Neuronal stem cell (in vitro differentiated cells): ENCODE data around the gene CHD6.

Experiments used
- DNase-seq: peaks from one replicate; pipeline ENCODE4 v3.0.0-alpha.2; 2013; ENCODE audit warnings: low spot score
- H2AFZ ChIP-seq: one replicate; pipeline ENCODE4 v1.6.1; 2013; ENCODE audit warnings: mild to moderate bottlenecking, low read length, inconsistent platforms
- H2AK5ac ChIP-seq: 2 replicates; pipeline ENCODE4 v1.6.1; 2013; ENCODE audit warnings: low read depth, mild to moderate bottlenecking, inconsistent platforms, low read length, moderate library complexity, mixed read lengths
- H2BK120ac ChIP-seq: 2 replicates; pipeline ENCODE4 v1.6.1; 2013; ENCODE audit warnings: low read depth, mild to moderate bottlenecking, inconsistent platforms, low read length, moderate library complexity, mixed read lengths
- H2BK12ac ChIP-seq: one replicate; pipeline ENCODE4 v1.6.1; 2013; ENCODE audit warnings: low read length, inconsistent platforms
- H2BK15ac ChIP-seq: 2 replicates; pipeline ENCODE4 v1.6.1; 2013; ENCODE audit warnings: mild to moderate bottlenecking, low read length, inconsistent platforms, mixed read lengths
- H2BK5ac ChIP-seq: one replicate; pipeline ENCODE4 v1.6.1; 2013; ENCODE audit warnings: inconsistent platforms, mild to moderate bottlenecking, low read length, moderate library complexity
- H3K14ac ChIP-seq: one replicate; pipeline ENCODE4 v1.6.1; 2013; ENCODE audit warnings: low read length, inconsistent platforms
- H3K18ac ChIP-seq: 2 replicates; pipeline ENCODE4 v1.6.1; 2013; ENCODE audit warnings: low read length, inconsistent platforms
- H3K23ac ChIP-seq: 2 replicates; pipeline ENCODE4 v1.6.1; 2013; ENCODE audit warnings: low read depth, mild to moderate bottlenecking, mixed read lengths, low read length, inconsistent platforms; ENCODE audit not compliant: poor library complexity
- H3K27ac ChIP-seq: replicated peaks from 3 replicates; pipeline ENCODE4 v1.5.1; 2013; ENCODE audit warnings: low read length, inconsistent platforms
- H3K27me3 ChIP-seq, 3 experiments: 2 replicates each; pipeline ENCODE4 v1.6.1; 2013; ENCODE audit warnings: low read length in 3 of 3, mild to moderate bottlenecking in 2 of 3, inconsistent platforms in 1 of 3, low read depth in 1 of 3, mixed read lengths in 1 of 3, moderate library complexity in 1 of 3; ENCODE audit not compliant: control insufficient read depth in 3 of 3, insufficient read depth in 3 of 3
- H3K36me3 ChIP-seq, 2 donors: replicated peaks in 1 of 2; 2 replicates each; pipeline ENCODE4 v1.6.1; 2013; ENCODE audit warnings: low read length in 2 of 2; ENCODE audit not compliant: control insufficient read depth in 2 of 2, insufficient read depth in 2 of 2
- H3K4ac ChIP-seq: 2 replicates; pipeline ENCODE4 v1.6.1; 2013; ENCODE audit warnings: inconsistent platforms, mild to moderate bottlenecking, low read length, moderate library complexity
- H3K4me1 ChIP-seq, 2 donors: 1 replicate in 1 of 2; 2 replicates in 1 of 2; pipeline ENCODE4 v1.6.1; 2013; ENCODE audit warnings: low read length in 2 of 2, low read depth in 1 of 2; ENCODE audit not compliant: control insufficient read depth in 2 of 2, insufficient read depth in 1 of 2
- H3K4me2 ChIP-seq: one replicate; pipeline ENCODE4 v1.6.1; 2013; ENCODE audit warnings: mild to moderate bottlenecking, low read length, inconsistent platforms; ENCODE audit not compliant: insufficient read depth, poor library complexity, severe bottlenecking
- H3K4me3 ChIP-seq, 2 donors: 2 replicates each; pipeline ENCODE4 v1.5.1; 2013; ENCODE audit warnings: low read length in 2 of 2, mild to moderate bottlenecking in 2 of 2, inconsistent platforms in 1 of 2, moderate library complexity in 1 of 2
- H3K79me1 ChIP-seq: one replicate; pipeline ENCODE4 v1.6.1; 2013; ENCODE audit warnings: low read depth, mild to moderate bottlenecking, inconsistent platforms, low read length, moderate library complexity
- H3K9ac ChIP-seq: one replicate; pipeline ENCODE4 v1.6.1; 2013; ENCODE audit warnings: mild to moderate bottlenecking, low read depth, low read length, inconsistent platforms; ENCODE audit not compliant: poor library complexity
- H3K9me3 ChIP-seq, 2 donors: replicated peaks in 1 of 2; 2 replicates each; pipeline versions ENCODE3 to v1.6.1; 2013; ENCODE audit warnings: low read length in 2 of 2, mild to moderate bottlenecking in 2 of 2, inconsistent platforms in 1 of 2, low read depth in 1 of 2, mixed read lengths in 1 of 2, moderate library complexity in 1 of 2; ENCODE audit not compliant: control insufficient read depth in 2 of 2, insufficient read depth in 1 of 2
- H4K8ac ChIP-seq: one replicate; pipeline ENCODE4 v1.6.1; 2013; ENCODE audit warnings: low read depth, mild to moderate bottlenecking, inconsistent platforms, low read length, moderate library complexity
- H4K91ac ChIP-seq: one replicate; pipeline ENCODE4 v1.6.1; 2013; ENCODE audit warnings: low read length, low read depth, mild to moderate bottlenecking, inconsistent platforms; ENCODE audit not compliant: poor library complexity
- WGBS, 2 donors: extraction: QIAGEN DNeasy Blood & Tissue Kit; methylation state at CpG; one replicate each; pipeline ENCODE4 v1.1.7; 2013; ENCODE audit warnings: missing lambda C conversion rate in 2 of 2, mixed read lengths in 1 of 2; ENCODE audit not compliant: insufficient read length in 2 of 2, insufficient replicate concordance in 1 of 2; ENCODE audit errors: extremely low coverage in 2 of 2; 5-methylcytosine and 5-hydroxymethylcytosine counted together

Gene CHD6

DNA sequence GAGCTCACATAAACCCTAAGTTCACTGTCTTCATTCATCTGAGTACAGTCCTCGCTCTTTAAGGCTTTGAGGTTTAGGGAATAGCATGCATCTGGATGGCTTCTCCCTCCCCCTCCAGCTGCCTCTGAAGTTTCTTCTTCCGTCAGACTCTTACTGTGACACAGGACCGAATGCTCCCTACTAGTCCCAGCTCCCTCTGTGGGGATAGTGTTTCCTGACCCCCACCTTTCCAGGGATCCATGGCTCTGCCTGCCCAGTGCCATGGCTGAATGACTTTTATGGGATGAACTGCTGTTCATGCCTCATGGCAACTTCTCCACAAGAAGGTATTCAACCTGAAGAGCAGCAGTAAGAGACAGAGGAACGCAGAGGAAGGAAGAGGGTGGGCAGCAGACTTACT, 171.7 kb downstream of the CHD6 start:
- Histone ChIP-seq H4K91ac (no peak overlapping the region), H3K9me3 (no peaks in the 10 kb centered on the region), H2BK15ac (no peak overlapping the region), H3K4me1 (no peaks in the 10 kb centered on the region), H4K8ac (no peak overlapping the region), H3K4ac (no peak overlapping the region), H2AK5ac (no peak overlapping the region), H3K79me1 (no peaks in the 10 kb centered on the region), H2AFZ (no peak overlapping the region), H3K27ac (no peak overlapping the region), H3K18ac (no peak overlapping the region), H3K4me3 (no peak overlapping the region), H3K23ac (no peak overlapping the region), H3K4me2 (no peak overlapping the region), H3K14ac (no peak overlapping the region), H2BK120ac (no peak overlapping the region), H2BK5ac (no peak overlapping the region), H3K9ac (no peak overlapping the region), H3K36me3 (peaks cover 40 to 96% of the 10 kb centered on the region in 2 donors), H2BK12ac (no peak overlapping the region), H3K27me3 (no peaks in the 10 kb centered on the region)
- no peak for DNase-seq
- WGBS, 2 donors: no CpG with 5 or more reads among the region's 4 CpGs

DNA sequence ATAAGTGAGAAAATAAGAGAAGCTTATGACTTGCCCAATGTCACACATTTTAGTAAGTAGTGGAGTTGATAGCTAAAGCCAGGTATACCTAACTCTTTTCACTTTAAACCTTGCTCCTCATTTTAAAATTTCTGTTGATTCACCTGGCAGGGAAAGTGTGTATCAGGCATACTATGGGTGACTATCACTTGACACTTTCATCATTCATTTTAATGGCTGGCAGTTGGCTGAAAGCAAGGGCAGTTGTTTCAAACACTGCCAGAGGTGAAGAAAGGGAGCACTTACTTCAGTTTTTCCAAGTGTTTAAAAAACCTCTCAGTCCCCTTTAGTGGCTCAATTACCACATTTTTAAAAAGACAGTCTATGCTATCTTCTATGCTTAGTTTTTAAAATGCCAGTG, 173.4 kb downstream of the CHD6 start:
- Histone ChIP-seq H3K4me1 (no peaks in the 10 kb centered on the region), H2AFZ (no peak overlapping the region), H3K4me2 (no peak overlapping the region), H2BK15ac (no peak overlapping the region), H3K36me3 (peaks cover 41 to 96% of the 10 kb centered on the region in 2 donors), H3K79me1 (no peaks in the 10 kb centered on the region), H3K9me3 (no peaks in the 10 kb centered on the region), H3K14ac (no peak overlapping the region), H3K27me3 (no peaks in the 10 kb centered on the region), H2AK5ac (no peak overlapping the region), H3K23ac (no peak overlapping the region), H4K8ac (no peak overlapping the region), H2BK5ac (no peak overlapping the region), H3K18ac (no peak overlapping the region), H3K4me3 (no peak overlapping the region), H2BK120ac (no peak overlapping the region), H4K91ac (no peak overlapping the region), H2BK12ac (no peak overlapping the region), H3K27ac (no peak overlapping the region), H3K4ac (no peak overlapping the region), H3K9ac (no peak overlapping the region)
- no peak for DNase-seq

DNA sequence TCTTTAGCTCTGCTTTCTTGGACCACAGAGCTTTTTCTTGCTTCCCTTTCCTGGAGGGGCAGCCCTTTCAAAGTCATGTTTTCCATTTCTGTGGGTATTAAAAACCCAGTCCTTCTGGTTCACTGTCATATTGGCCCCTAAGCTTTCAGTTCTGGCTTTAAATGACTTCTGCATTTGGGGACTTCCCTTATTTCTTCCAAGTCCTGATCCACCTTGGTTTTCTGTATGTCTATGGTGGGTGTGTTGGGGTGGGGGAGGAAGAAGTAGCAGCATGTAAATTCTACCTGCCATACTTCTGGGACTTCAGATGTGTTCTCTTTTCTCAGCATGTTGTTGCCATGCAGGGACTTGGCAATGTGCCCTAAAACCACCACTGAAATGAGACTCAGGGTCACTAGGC, 174.5 kb downstream of the CHD6 start:
- H2BK5ac ChIP-seq: no peak overlapping the region
- no peaks in the 10 kb centered on the region for H3K4me1 ChIP-seq
- no peak overlapping the region for H2BK15ac ChIP-seq
- no peak overlapping the region for H3K9ac ChIP-seq
- H3K4me3 ChIP-seq: no peak overlapping the region
- no peaks in the 10 kb centered on the region for H3K9me3 ChIP-seq
- no peak overlapping the region for H3K4ac ChIP-seq
- no peak overlapping the region for H2BK120ac ChIP-seq
- H3K4me2 ChIP-seq: no peak overlapping the region
- H4K8ac ChIP-seq: no peak overlapping the region
- DNase-seq: no peak
- peaks cover 44 to 97% of the 10 kb centered on the region in 2 donors for H3K36me3 ChIP-seq
- H3K79me1 ChIP-seq: no peaks in the 10 kb centered on the region
- H2AFZ ChIP-seq: no peak overlapping the region
- H4K91ac ChIP-seq: no peak overlapping the region
- no peak overlapping the region for H2AK5ac ChIP-seq
- H3K23ac ChIP-seq: no peak overlapping the region
- H3K27ac ChIP-seq: no peak overlapping the region
- H3K27me3 ChIP-seq: no peaks in the 10 kb centered on the region
- no peak overlapping the region for H2BK12ac ChIP-seq
- no peak overlapping the region for H3K18ac ChIP-seq
- H3K14ac ChIP-seq: no peak overlapping the region

DNA sequence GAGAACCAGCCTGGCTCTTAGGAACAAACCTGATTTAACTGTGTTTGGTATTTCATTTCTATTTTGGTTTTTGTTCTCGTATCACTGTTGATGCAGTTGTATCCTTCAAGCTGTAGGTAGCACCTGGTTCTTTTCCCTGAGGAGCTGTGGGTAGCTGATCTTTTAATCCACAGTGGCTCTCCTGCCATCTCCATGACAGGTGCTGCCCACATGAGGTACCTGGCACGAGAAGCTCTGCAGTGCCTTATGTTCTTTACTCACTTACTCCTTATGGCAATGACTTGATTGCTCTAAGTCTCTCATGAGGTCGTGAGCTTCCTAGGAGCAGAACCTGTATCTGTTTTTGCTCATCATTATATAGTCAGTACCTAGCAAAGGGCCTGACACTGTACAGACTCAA, 177.3 kb downstream of the CHD6 start:
- Histone ChIP-seq H3K36me3 (peaks cover 42 to 97% of the 10 kb centered on the region in 2 donors), H3K4me3 (no peak overlapping the region)

More for the DNA sequence above, 177.3 kb downstream of the CHD6 start:
- no peak overlapping the region for H2BK12ac ChIP-seq
- no peak overlapping the region for H3K9ac ChIP-seq
- H3K79me1 ChIP-seq: no peaks in the 10 kb centered on the region
- no peak overlapping the region for H2AFZ ChIP-seq
- H3K4me2 ChIP-seq: no peak overlapping the region
- no peak overlapping the region for H3K23ac ChIP-seq
- no peak overlapping the region for H2AK5ac ChIP-seq
- no peaks in the 10 kb centered on the region for H3K4me1 ChIP-seq
- H2BK120ac ChIP-seq: no peak overlapping the region
- H4K8ac ChIP-seq: no peak overlapping the region
- H3K9me3 ChIP-seq: no peaks in the 10 kb centered on the region
- no peak overlapping the region for H2BK15ac ChIP-seq
- no peak overlapping the region for H3K18ac ChIP-seq
- no peak overlapping the region for H2BK5ac ChIP-seq
- DNase-seq: no peak
- H3K27me3 ChIP-seq: no peaks in the 10 kb centered on the region
- H3K27ac ChIP-seq: no peak overlapping the region
- no peak overlapping the region for H3K14ac ChIP-seq
- H3K4ac ChIP-seq: no peak overlapping the region
- H4K91ac ChIP-seq: no peak overlapping the region
- no CpG with 5 or more reads among the region's 3 CpGs for WGBS, 2 donors
